NCI-H187 treated with DMSO at 0.1 percent for 48 hours (cell line): ENCODE results near the gene ENTPD1.

Experiments used
- DNase-seq: peaks from one replicate; lab custom pipeline; 2025; lab: John Stamatoyannopoulos, UW

The ENTPD1 gene

GRCh38 chr10:95832216-95833041, 76.5 kb downstream of the ENTPD1 start:
- DNase-seq: no peak

GRCh38 chr10:95833042-95833610, 77.2 kb downstream of the ENTPD1 start:
- DNase-seq: no peak

GRCh38 chr10:95834406-95834805, 78.4 kb downstream of the ENTPD1 start:
- DNase-seq: no peak

GRCh38 chr10:95835149-95835860, 79.3 kb downstream of the ENTPD1 start:
- no peak for DNase-seq

GRCh38 chr10:95835911-95836310, 79.9 kb downstream of the ENTPD1 start:
- DNase-seq: no peak

- DNase-seq: no peak
Observed at GRCh38 chr10:95836610-95837355, 80.8 kb downstream of the ENTPD1 start.

- no peak for DNase-seq
Observed at GRCh38 chr10:95837356-95837776, 81.4 kb downstream of the ENTPD1 start.

GRCh38 chr10:95837783-95838182, 81.8 kb downstream of the ENTPD1 start:
- DNase-seq: no peak

GRCh38 chr10:95840121-95840520, 84.2 kb downstream of the ENTPD1 start:
- no peak for DNase-seq

GRCh38 chr10:95840681-95841080, 84.7 kb downstream of the ENTPD1 start:
- no peak for DNase-seq

GRCh38 chr10:95841661-95842498, 85.9 kb downstream of the ENTPD1 start:
- no peak for DNase-seq

- no peak for DNase-seq
Observed at GRCh38 chr10:95845411-95845810, 89.4 kb downstream of the ENTPD1 start.

GRCh38 chr10:95847007-95847406, 91.0 kb downstream of the ENTPD1 start:
- no peak for DNase-seq

GRCh38 chr10:95848841-95849240, 92.9 kb downstream of the ENTPD1 start:
- DNase-seq: no peak

- DNase-seq: no peak
Observed at GRCh38 chr10:95850791-95851190, 94.8 kb downstream of the ENTPD1 start.

GRCh38 chr10:95860166-95860940, 104.4 kb downstream of the ENTPD1 start:
- DNase-seq: no peak

GRCh38 chr10:95861386-95861785, 105.4 kb downstream of the ENTPD1 start:
- no peak for DNase-seq

- no peak for DNase-seq
Observed at GRCh38 chr10:95864906-95865813, 109.2 kb downstream of the ENTPD1 start.

- DNase-seq: no peak
Observed at GRCh38 chr10:95865814-95866466, 110.0 kb downstream of the ENTPD1 start.
